H1 (cell line): ENCODE results near the gene ATG16L2. TPM values are rescaled to one million over a fixed set of nuclear protein-coding genes. Genes with fewer than 3 reads are reported as not detected.

ENCODE experiments used
- ASH2L ChIP-seq: fragments of 200-600, 300-600 bp; sonication (generic); IDR thresholded peaks from one replicate; pipeline ENCODE4 v1.7.1; 2017; ENCODE audit warnings: low read length
- CTBP2 ChIP-seq: IDR thresholded peaks from 2 replicates; pipeline ENCODE4 v1.7.0; 2011; ENCODE audit warnings: borderline replicate concordance, mild to moderate bottlenecking, moderate library complexity, mixed read lengths, low read length; ENCODE audit not compliant: insufficient read depth, insufficient read length
- E2F6 ChIP-seq: IDR thresholded peaks from 2 replicates; pipeline ENCODE4 v1.6.1; 2012; ENCODE audit warnings: inconsistent platforms
- EZH2 ChIP-seq: fragments of 200-600 bp; sonication (generic); IDR thresholded peaks from 2 replicates; pipeline ENCODE4 v1.7.1; 2012; ENCODE audit warnings: low read depth, mild to moderate bottlenecking, moderate library complexity, low read length, inconsistent platforms; ENCODE audit not compliant: severe bottlenecking
- JUND ChIP-seq: IDR thresholded peaks from 2 replicates; pipeline ENCODE4 v1.6.1; 2011; ENCODE audit warnings: mild to moderate bottlenecking, improper control_type of control experiment, low read length
- ZNF274 ChIP-seq: IDR thresholded peaks from 2 replicates; pipeline ENCODE4 v1.7.0; 2012; ENCODE audit warnings: low read length, borderline replicate concordance; ENCODE audit errors: extremely low read depth
- polyA plus RNA-seq, 7 experiments: library from polyadenylated mRNA; depleted of rRNA in 3 of 7; stranded (reverse) in 5 of 7; unstranded in 2 of 7; fragments of >200 nt in 5 of 7; fragments of 200-250 nt in 2 of 7; gene quantifications; 1 replicate in 5 of 7; 2 replicates in 1 of 7; 4 replicates in 1 of 7; pipeline versions ENCODE4 v1.2.1 to v1.2.3, GENCODE V29; 2011 to 2013; ENCODE audit warnings: missing spikeins in 2 of 7, mixed read lengths in 2 of 7
- total RNA-seq: library from RNA; stranded (reverse); fragmentation: NEBNext Ultra II Directional; extraction: Animal tissue kit (Norgen Biotek cat#: 25700); gene quantifications from 2 replicates; pipeline ENCODE4 v1.2.1, GENCODE V29; 2021

ATG16L2 gene
- total and polyA plus RNA-seq, 2 of the 8 experiments (the other 6 are each of a cell fraction or from before 2014, with no cell fraction given), result 11.0 to 18.5 TPM

- peak; percentile 34 for TF ChIP-seq ASH2L
- TF ChIP-seq JUND, result peak; percentile 94
- TF ChIP-seq EZH2, result no peak
- peak; percentile 93 for TF ChIP-seq E2F6
- no peak for TF ChIP-seq CTBP2
- TF ChIP-seq ZNF274, result no peak
- TF ChIP-seq, all 59 proteins: peak for 13
These were observed 398 bp upstream of the ATG16L2 start (continued) for GRCh38 chr11:72813740-72814285.
